Measurements from ENCODE around the gene EPHB1.

The EPHB1 gene

GRCh38 chr3:135013206-135013605 is 218.1 kb downstream of the EPHB1 start:
- no peaks in the 10 kb centered on the region for H3K9me3 ChIP-seq (ENCODE audit: low read length)
- no peak overlapping the region for H3K4me2 ChIP-seq (ENCODE audit: low read length)
- no peaks in the 10 kb centered on the region for H3K27me3 ChIP-seq (ENCODE audit: insufficient read depth, low read length)
- no peaks in the 10 kb centered on the region for H3K4me1 ChIP-seq (ENCODE audit: insufficient read depth, low read length, severe bottlenecking)
- H3K79me2 ChIP-seq (ENCODE audit: insufficient read depth, low read length): no peaks in the 10 kb centered on the region
- 0 out of 2 replicates have a peak, but pooled peaks cover 2% of the 10 kb centered on the region for H3K9me2 ChIP-seq (ENCODE audit: low read depth, low read length)
- H3K27ac ChIP-seq (ENCODE audit: low read depth, low read length, poor library complexity, severe bottlenecking): no peak overlapping the region
- no peaks in the 10 kb centered on the region for H3F3A ChIP-seq (ENCODE audit: insufficient read depth, low read length)
- H3K36me3 ChIP-seq (ENCODE audit: insufficient read depth, low read length): no peaks in the 10 kb centered on the region
- no peak overlapping the region for H2AFZ ChIP-seq (ENCODE audit: low read length)
- TF ChIP-seq CTCF (IDR thresholded peaks at IDR 0.05; ENCODE audit: low read length) (no peak), EZH2 (IDR thresholded peaks at IDR 0.05; ENCODE audit: borderline replicate concordance, low read length) (no peak)
- H4K20me1 ChIP-seq (ENCODE audit: insufficient read depth, low read length): no peaks in the 10 kb centered on the region
- no peak overlapping the region for H3K4me3 ChIP-seq (ENCODE audit: low read depth, low read length, poor library complexity, severe bottlenecking)
- H3K9ac ChIP-seq (ENCODE audit: low read length): no peak overlapping the region

- H3K9me2 ChIP-seq (ENCODE audit: low read depth, low read length): 0 out of 2 replicates have a peak, but pooled peaks cover 2% of the 10 kb centered on the region
- no peaks in the 10 kb centered on the region for H3K27me3 ChIP-seq (ENCODE audit: insufficient read depth, low read length)
- H3K9ac ChIP-seq (ENCODE audit: low read length): no peak overlapping the region
- H3K79me2 ChIP-seq (ENCODE audit: insufficient read depth, low read length): no peaks in the 10 kb centered on the region
- no peaks in the 10 kb centered on the region for H3K4me1 ChIP-seq (ENCODE audit: insufficient read depth, low read length, severe bottlenecking)
- H3K4me3 ChIP-seq (ENCODE audit: low read depth, low read length, poor library complexity, severe bottlenecking): no peak overlapping the region
- H3K27ac ChIP-seq (ENCODE audit: low read depth, low read length, poor library complexity, severe bottlenecking): no peak overlapping the region
- H3K36me3 ChIP-seq (ENCODE audit: insufficient read depth, low read length): no peaks in the 10 kb centered on the region
- H4K20me1 ChIP-seq (ENCODE audit: insufficient read depth, low read length): no peaks in the 10 kb centered on the region
- H3K4me2 ChIP-seq (ENCODE audit: low read length): no peak overlapping the region
- TF ChIP-seq EZH2 (IDR thresholded peaks at IDR 0.05; ENCODE audit: borderline replicate concordance, low read length): no peak
- no peak for TF ChIP-seq CTCF (IDR thresholded peaks at IDR 0.05; ENCODE audit: low read length)
- no peak overlapping the region for H2AFZ ChIP-seq (ENCODE audit: low read length)
- no peaks in the 10 kb centered on the region for H3K9me3 ChIP-seq (ENCODE audit: low read length)
- no peaks in the 10 kb centered on the region for H3F3A ChIP-seq (ENCODE audit: insufficient read depth, low read length)
Observed at GRCh38 chr3:135014566-135014965, 219.5 kb downstream of the EPHB1 start.

- H3F3A ChIP-seq (ENCODE audit: insufficient read depth, low read length): no peaks in the 10 kb centered on the region
- TF ChIP-seq CTCF (IDR thresholded peaks at IDR 0.05; ENCODE audit: low read length): no peak
- no peak for TF ChIP-seq EZH2 (IDR thresholded peaks at IDR 0.05; ENCODE audit: borderline replicate concordance, low read length)
- H3K27ac ChIP-seq (ENCODE audit: low read depth, low read length, poor library complexity, severe bottlenecking): no peak overlapping the region
- H3K4me3 ChIP-seq (ENCODE audit: low read depth, low read length, poor library complexity, severe bottlenecking): no peak overlapping the region
- no peaks in the 10 kb centered on the region for H3K27me3 ChIP-seq (ENCODE audit: insufficient read depth, low read length)
- H3K9me3 ChIP-seq (ENCODE audit: low read length): no peaks in the 10 kb centered on the region
- H3K79me2 ChIP-seq (ENCODE audit: insufficient read depth, low read length): no peaks in the 10 kb centered on the region
- no peak overlapping the region for H3K9ac ChIP-seq (ENCODE audit: low read length)
- H4K20me1 ChIP-seq (ENCODE audit: insufficient read depth, low read length): no peaks in the 10 kb centered on the region
- H2AFZ ChIP-seq (ENCODE audit: low read length): no peak overlapping the region
- no peaks in the 10 kb centered on the region for H3K4me1 ChIP-seq (ENCODE audit: insufficient read depth, low read length, severe bottlenecking)
- no peak overlapping the region for H3K4me2 ChIP-seq (ENCODE audit: low read length)
- H3K36me3 ChIP-seq (ENCODE audit: insufficient read depth, low read length): no peaks in the 10 kb centered on the region
- H3K9me2 ChIP-seq (ENCODE audit: low read depth, low read length): no peaks in the 10 kb centered on the region
Observed at GRCh38 chr3:135017003-135017893, 222.2 kb downstream of the EPHB1 start.
